Muscle layer of duodenum (tissue), 2 donors: ENCODE data around the gene EPAS1.
"Not testable (repeated sequence)": the region's sequence is repeated elsewhere in the genome, so short reads cannot be mapped to it uniquely, and the experiment has no call there.

Experiments used
- H3K27ac ChIP-seq: one replicate; pipeline ENCODE4 v1.7.0; 2013; ENCODE audit warnings: mild to moderate bottlenecking, low read length
- H3K27me3 ChIP-seq: one replicate; pipeline ENCODE4 v1.7.0; 2013; ENCODE audit warnings: low read depth, mild to moderate bottlenecking, control low read depth, low read length
- H3K36me3 ChIP-seq, 2 donors: one replicate each; pipeline ENCODE4 v1.7.0; 2013; ENCODE audit warnings: low read length in 2 of 2, control low read depth in 1 of 2, mild to moderate bottlenecking in 1 of 2; ENCODE audit not compliant: insufficient read depth in 2 of 2, control insufficient read depth in 1 of 2
- H3K4me1 ChIP-seq, 2 donors: one replicate each; pipeline ENCODE4 v1.7.0; 2013; ENCODE audit warnings: low read length in 2 of 2, mild to moderate bottlenecking in 2 of 2, control low read depth in 1 of 2, moderate library complexity in 1 of 2; ENCODE audit not compliant: insufficient read depth in 2 of 2, control insufficient read depth in 1 of 2
- H3K4me3 ChIP-seq, 2 donors: one replicate each; pipeline ENCODE4 v1.7.0; 2013; ENCODE audit warnings: low read length in 2 of 2, low read depth in 1 of 2, mild to moderate bottlenecking in 1 of 2
- H3K9me3 ChIP-seq, 2 donors: one replicate each; pipeline ENCODE4 v1.7.0; 2013; ENCODE audit warnings: low read length in 2 of 2, control low read depth in 1 of 2, mild to moderate bottlenecking in 1 of 2; ENCODE audit not compliant: control insufficient read depth in 1 of 2
- donor health status: healthy.

EPAS1 gene

GRCh38 chr2:46390901-46391395, 93.7 kb downstream of the EPAS1 start:
- Histone ChIP-seq H3K9me3 (no peaks in the 10 kb centered on the region), H3K36me3 (no peaks in the 10 kb centered on the region), H3K4me3 (no peak overlapping the region), H3K27ac (no peak overlapping the region), H3K4me1 (no peaks in the 10 kb centered on the region), H3K27me3 (no peaks in the 10 kb centered on the region)

- no peak overlapping the region for H3K27ac ChIP-seq
- no peaks in the 10 kb centered on the region for H3K27me3 ChIP-seq
- H3K36me3 ChIP-seq: no peaks in the 10 kb centered on the region
- no peaks in the 10 kb centered on the region for H3K4me1 ChIP-seq
- H3K9me3 ChIP-seq: no peaks in the 10 kb centered on the region
- H3K4me3 ChIP-seq: no peak overlapping the region
Measured at GRCh38 chr2:46392561-46393346, 95.5 kb downstream of the EPAS1 start.

- Histone ChIP-seq H3K27ac (no peak overlapping the region), H3K36me3 (no peaks in the 10 kb centered on the region), H3K4me3 (no peak overlapping the region), H3K27me3 (no peaks in the 10 kb centered on the region), H3K4me1 (no peaks in the 10 kb centered on the region), H3K9me3 (no peaks in the 10 kb centered on the region)
Measured at GRCh38 chr2:46393347-46393820, 96.2 kb downstream of the EPAS1 start.

- no peaks in the 10 kb centered on the region for H3K36me3 ChIP-seq
- no peaks in the 10 kb centered on the region for H3K4me1 ChIP-seq
- no peaks in the 10 kb centered on the region for H3K27me3 ChIP-seq
- H3K9me3 ChIP-seq: no peaks in the 10 kb centered on the region
- no peak overlapping the region for H3K27ac ChIP-seq
- no peak overlapping the region for H3K4me3 ChIP-seq
Measured at GRCh38 chr2:46393865-46394264, 96.7 kb downstream of the EPAS1 start.

GRCh38 chr2:46394649-46395510, 97.7 kb downstream of the EPAS1 start:
- H3K4me3 ChIP-seq: no peak overlapping the region
- H3K27ac ChIP-seq: no peak overlapping the region
- no peaks in the 10 kb centered on the region for H3K9me3 ChIP-seq
- no peaks in the 10 kb centered on the region for H3K27me3 ChIP-seq
- no peaks in the 10 kb centered on the region for H3K4me1 ChIP-seq
- no peaks in the 10 kb centered on the region for H3K36me3 ChIP-seq

- not testable (repeated sequence) for H3K27me3 ChIP-seq, H3K4me1 ChIP-seq, H3K36me3 ChIP-seq, H3K9me3 ChIP-seq, H3K4me3 ChIP-seq, H3K27ac ChIP-seq
Measured at GRCh38 chr2:46395730-46396129, 98.5 kb downstream of the EPAS1 start.

GRCh38 chr2:46400016-46400415, 102.8 kb downstream of the EPAS1 start:
- Histone ChIP-seq H3K27me3 (no peaks in the 10 kb centered on the region), H3K9me3 (no peaks in the 10 kb centered on the region), H3K27ac (no peak overlapping the region), H3K36me3 (no peaks in the 10 kb centered on the region), H3K4me3 (no peak overlapping the region), H3K4me1 (no peaks in the 10 kb centered on the region)

GRCh38 chr2:46402874-46403273, 105.7 kb downstream of the EPAS1 start:
- no peaks in the 10 kb centered on the region for H3K27me3 ChIP-seq
- no peak overlapping the region for H3K4me3 ChIP-seq
- no peaks in the 10 kb centered on the region for H3K4me1 ChIP-seq
- no peak overlapping the region for H3K27ac ChIP-seq
- H3K36me3 ChIP-seq: no peaks in the 10 kb centered on the region
- no peaks in the 10 kb centered on the region for H3K9me3 ChIP-seq

- no peaks in the 10 kb centered on the region for H3K9me3 ChIP-seq
- H3K27ac ChIP-seq: no peak overlapping the region
- H3K4me3 ChIP-seq: no peak overlapping the region
- H3K27me3 ChIP-seq: no peaks in the 10 kb centered on the region
- no peaks in the 10 kb centered on the region for H3K36me3 ChIP-seq
- no peaks in the 10 kb centered on the region for H3K4me1 ChIP-seq
Measured at GRCh38 chr2:46404181-46404759, 107.1 kb downstream of the EPAS1 start.

- no peaks in the 10 kb centered on the region for H3K4me1 ChIP-seq
- no peak overlapping the region for H3K4me3 ChIP-seq
- H3K27me3 ChIP-seq: no peaks in the 10 kb centered on the region
- no peaks in the 10 kb centered on the region for H3K36me3 ChIP-seq
- no peak overlapping the region for H3K27ac ChIP-seq
- no peaks in the 10 kb centered on the region for H3K9me3 ChIP-seq
Measured at GRCh38 chr2:46407852-46408455, 110.7 kb downstream of the EPAS1 start.

GRCh38 chr2:46409756-46410155, 112.5 kb downstream of the EPAS1 start:
- Histone ChIP-seq H3K4me3 (no peak overlapping the region), H3K27ac (no peak overlapping the region), H3K4me1 (no peaks in the 10 kb centered on the region), H3K36me3 (no peaks in the 10 kb centered on the region), H3K9me3 (no peaks in the 10 kb centered on the region), H3K27me3 (no peaks in the 10 kb centered on the region)
